ENCODE measurements around the gene ERCC2.

DNA sequence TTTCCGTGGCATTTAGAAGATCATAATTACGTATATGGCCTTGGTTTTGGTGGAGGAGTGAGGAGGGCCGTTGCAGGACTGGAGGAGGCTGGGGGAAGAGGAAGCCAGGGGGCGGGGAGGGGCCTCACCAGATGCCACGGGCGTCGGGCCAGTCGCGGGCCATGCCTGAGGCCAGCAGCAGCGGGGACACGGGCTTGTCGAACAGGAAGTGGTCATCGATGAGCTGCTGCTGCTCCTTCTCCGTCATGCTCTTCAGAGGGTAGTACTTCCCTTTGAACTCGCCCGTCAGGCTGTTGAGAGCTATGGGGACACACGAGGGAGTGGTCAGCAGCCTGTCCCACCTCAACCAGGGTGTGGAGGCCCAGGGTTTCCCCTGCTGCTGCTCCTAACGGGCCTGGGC, 58.8 kb downstream of the ERCC2 start:
- TF ChIP-seq RFX5 (IDR thresholded peaks at IDR 0.05; ENCODE audit: low read depth, low read length) = no peak
- TF ChIP-seq SMC3 (IDR thresholded peaks at IDR 0.05; ENCODE audit: low read depth, low read length) = no peak
- no peak for TF ChIP-seq BHLHE40 (IDR thresholded peaks at IDR 0.05; ENCODE audit: low read depth, low read length)

Data from IMR-90 (cell line).